GM21423 (cell line): ENCODE data around the gene STK17A.
"Not testable (repeated sequence)": the region's sequence is repeated elsewhere in the genome, so short reads cannot be mapped to it uniquely, and the experiment has no call there.

Experiments used
- ATAC-seq: cut with Tn5 transposase; IDR thresholded peaks from one replicate; pipeline ENCODE4 v1.9.1; 2021; ENCODE audit warnings: mild to moderate bottlenecking, moderate library complexity; ENCODE audit not compliant: unreplicated experiment

The STK17A gene

DNA sequence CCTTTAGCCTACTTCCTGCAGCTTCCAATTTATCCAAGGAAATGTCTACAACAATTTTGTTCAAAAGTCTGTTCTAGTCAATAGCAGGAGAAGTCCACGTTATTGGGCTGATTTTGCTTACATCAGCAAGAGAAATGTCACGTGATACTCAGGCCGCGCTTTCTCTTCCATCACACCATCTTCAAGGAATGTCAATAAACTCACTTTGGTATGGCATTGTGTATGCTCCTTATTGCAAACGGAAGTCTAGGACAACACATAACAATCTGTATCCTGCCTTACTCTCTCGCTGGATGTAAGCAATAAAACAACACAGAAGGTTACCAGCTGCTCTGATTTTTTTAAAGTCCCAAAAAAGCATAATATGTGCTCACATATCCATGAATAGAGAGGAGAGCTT lies 17.1 kb upstream of the STK17A start:
- no peak for ATAC-seq

GRCh38 chr7:43568529-43568928 lies 14.4 kb upstream of the STK17A start:
- ATAC-seq: no peak

DNA sequence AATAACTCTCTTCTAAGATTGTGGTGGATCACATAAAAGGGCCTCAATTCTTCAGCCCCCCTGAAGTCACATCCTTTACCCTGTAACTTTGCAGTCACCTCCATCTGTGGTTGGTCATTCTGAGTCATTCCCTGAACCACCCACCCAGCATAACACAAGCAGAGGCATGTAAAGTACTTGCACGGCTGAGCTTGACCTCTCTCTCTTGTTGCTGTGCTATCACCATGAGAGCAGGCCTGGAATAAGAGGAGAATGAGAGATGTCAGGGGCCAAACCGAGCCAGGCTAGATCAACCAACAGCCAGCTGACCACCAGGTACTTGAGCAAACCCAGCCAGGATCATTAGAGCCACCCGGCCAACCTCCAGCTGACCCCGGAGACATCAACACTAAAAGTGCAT lies 13.5 kb upstream of the STK17A start:
- ATAC-seq: no peak

- peak; percentile 45 for ATAC-seq
Observed at GRCh38 chr7:43570688-43571365, 12.1 kb upstream of the STK17A start.

DNA sequence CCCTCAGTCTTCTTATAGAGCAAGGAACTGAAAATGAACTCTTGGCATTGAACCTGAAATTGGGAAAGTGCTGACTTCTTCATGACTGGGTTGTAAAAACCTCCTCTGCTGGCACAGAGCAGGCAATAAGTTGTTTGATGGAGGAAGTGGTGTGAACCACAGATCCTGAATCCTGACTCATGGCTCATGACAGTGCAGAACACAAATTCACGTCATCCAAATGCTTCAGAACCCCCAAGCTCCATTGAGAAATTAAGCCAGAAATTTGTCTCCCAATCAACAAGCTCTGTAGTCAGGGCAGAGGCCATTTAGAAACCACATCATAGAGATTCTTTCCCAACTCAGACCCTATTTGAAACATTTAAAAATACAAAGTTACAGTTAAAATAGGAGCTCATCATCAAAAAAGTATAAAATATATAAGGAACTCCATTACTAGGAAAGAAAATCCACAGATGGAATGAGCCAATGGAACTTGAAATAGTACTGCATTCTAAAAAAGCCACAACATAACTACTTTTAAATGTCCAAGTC lies 10.3 kb upstream of the STK17A start:
- ATAC-seq: peak; percentile 43

DNA sequence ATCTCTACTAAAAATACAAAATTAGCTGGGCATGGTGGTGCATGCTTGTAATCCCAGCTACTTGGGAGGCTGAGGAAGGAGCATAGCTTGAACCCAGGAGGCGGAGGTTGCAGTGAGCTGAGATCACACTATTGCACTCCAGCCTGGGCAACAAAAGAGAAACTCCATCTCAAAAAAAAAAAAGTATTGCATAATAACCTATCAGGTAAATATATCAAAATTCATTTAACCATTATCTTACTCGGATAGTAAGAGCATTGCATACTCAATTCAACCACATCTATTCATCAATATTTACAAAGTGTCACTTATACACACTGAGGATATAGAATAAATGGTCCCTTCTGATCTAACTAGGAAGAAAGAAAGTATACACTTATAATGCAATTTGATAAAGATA lies 9.1 kb upstream of the STK17A start:
- ATAC-seq: not testable (repeated sequence)

GRCh38 chr7:43575506-43575905 lies 7.4 kb upstream of the STK17A start:
- no peak for ATAC-seq

GRCh38 chr7:43576241-43576640 lies 6.7 kb upstream of the STK17A start:
- ATAC-seq: no peak

DNA sequence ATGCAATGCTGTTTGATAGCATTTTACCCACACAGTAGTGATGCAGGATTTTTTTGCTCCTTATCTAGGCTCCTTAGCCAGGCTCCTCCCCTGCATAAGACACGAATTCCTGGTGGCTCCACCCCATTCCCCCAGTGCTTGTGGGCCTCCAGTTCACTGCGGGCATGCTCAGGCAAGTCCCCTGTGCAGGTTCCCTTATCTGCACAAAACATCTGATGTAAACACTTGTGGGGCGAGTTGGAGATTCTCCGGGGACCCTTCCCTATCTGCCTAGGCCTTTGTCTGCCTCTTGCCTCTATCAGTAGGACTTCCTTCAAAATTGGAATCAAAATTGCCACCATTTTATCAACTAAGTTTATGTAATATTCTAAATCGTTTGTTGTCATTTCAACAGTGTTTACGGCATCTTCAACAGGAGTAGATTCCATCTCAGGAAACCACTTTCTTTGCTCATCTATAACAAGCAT lies 5.4 kb upstream of the STK17A start:
- ATAC-seq: no peak

- peak; percentile 23 for ATAC-seq
Observed at GRCh38 chr7:43583424-43584194, 701 bp downstream of the STK17A start.

- ATAC-seq: no peak
Observed at GRCh38 chr7:43584195-43584586, 1.3 kb downstream of the STK17A start.

- not testable (repeated sequence) for ATAC-seq
Observed at GRCh38 chr7:43584733-43585132, 1.8 kb downstream of the STK17A start.

DNA sequence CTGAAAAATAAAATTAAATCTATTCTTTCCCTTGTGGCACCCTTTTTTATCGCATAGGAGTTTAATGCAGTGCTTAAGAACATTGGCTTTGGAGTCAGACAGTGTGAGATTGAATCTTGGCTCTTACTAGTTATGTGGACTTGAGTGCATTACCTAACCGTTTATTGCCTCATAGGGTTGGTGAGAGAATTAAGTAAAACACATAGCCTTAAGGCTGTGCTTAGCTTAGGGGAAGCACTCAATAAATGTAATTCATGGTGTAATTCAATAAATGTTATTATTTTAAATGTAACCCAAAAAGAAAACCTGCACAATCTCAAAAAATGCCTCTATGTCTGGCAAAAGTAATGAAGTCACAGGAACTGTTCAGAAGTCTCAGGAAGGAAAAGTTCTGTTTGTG lies 2.7 kb downstream of the STK17A start:
- ATAC-seq: no peak

DNA sequence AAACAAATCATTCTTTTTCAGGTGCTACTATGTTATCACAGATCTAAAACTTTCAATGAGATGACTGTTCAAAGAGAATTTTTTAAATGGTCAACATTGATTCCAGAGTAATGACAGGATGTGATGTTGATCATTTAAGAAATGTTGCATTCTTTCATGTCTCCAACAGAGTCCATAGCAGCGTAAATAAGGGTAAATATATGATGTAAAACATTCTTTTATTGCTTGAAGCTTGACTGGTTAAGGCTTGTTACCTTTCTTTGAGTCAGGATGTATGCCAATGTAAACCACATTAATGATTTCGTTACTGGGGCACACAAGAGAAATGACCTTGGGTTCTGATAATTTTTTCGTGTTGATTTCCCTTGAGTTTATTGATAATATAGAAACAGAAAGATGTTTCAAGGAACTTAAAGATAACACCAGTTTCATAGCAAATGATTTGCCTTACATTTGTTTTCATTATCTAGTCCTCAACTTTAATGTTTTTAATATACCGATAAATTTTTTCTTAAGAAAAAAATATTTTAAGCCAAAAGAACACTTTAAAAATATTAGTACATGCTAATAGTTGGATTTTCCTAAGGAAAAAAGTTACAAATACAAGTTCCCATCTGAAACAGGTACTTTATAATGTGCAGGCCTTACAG lies 3.5 kb downstream of the STK17A start:
- ATAC-seq: no peak

DNA sequence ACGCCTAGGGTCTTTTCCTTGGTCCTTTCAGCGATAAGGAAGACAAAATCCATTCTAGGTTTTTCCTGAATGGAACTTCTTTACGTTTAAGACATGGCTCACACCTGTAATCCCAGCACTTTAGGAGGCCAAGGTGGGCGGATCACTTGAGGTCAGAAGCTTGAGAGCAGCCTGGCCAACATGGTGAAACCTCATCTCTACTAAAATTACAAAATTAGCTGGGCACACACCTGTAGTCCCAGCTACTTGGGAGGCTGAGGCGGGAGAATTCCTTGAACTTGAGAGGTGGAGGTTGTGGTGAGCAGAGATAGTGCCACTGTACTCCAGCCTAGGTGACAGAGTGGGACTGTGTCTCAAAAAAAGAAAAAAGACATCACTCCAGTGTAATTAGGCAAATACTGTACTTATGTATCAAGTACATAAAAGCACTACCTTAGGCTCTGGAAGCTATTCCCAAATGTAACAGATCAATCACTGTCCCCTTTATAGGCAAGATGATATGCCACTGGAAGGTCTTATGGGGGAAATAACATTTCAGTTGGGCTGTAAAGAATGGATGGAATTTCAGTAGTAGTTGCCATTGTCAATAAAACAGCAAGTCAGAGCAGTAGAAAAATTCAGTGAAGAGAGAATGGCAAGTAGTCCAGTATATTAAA lies 5.7 kb downstream of the STK17A start:
- no peak for ATAC-seq

GRCh38 chr7:43589133-43589478 lies 6.2 kb downstream of the STK17A start:
- ATAC-seq: no peak

GRCh38 chr7:43589728-43590127 lies 6.8 kb downstream of the STK17A start:
- no peak for ATAC-seq

- ATAC-seq: peak; percentile 66
Observed at GRCh38 chr7:43590862-43591557, 8.1 kb downstream of the STK17A start.

GRCh38 chr7:43591558-43592180 lies 8.8 kb downstream of the STK17A start:
- no peak for ATAC-seq

- ATAC-seq: no peak
Observed at GRCh38 chr7:43592326-43592725, 9.4 kb downstream of the STK17A start.
